Spleen (tissue), 11 donors: ENCODE measurements around the gene TEX261. TPM values are rescaled to one million over a fixed set of nuclear protein-coding genes. Genes with fewer than 3 reads are reported as not detected.
"Not testable (repeated sequence)": the region's sequence is repeated elsewhere in the genome, so short reads cannot be mapped to it uniquely, and the experiment has no call there.

Experiments
- DNase-seq: peaks from one replicate; pipeline ENCODE4 v3.0.0-alpha.2; 2020
- H3K27ac ChIP-seq, 8 donors: fragments of 200-600 bp; sonication (generic) in 7 of 8; 1 replicate in 4 of 8; 2 replicates in 4 of 8; pipeline versions ENCODE4 v1.5.0 to v1.8.0; 2016 to 2021; ENCODE audit warnings: inconsistent platforms in 4 of 8, mild to moderate bottlenecking in 4 of 8, moderate library complexity in 1 of 8
- H3K27me3 ChIP-seq, 7 donors: fragments of 200-600 bp; sonication (generic) in 6 of 7; replicated peaks in 1 of 7; 1 replicate in 4 of 7; 2 replicates in 3 of 7; pipeline versions ENCODE4 v1.5.0 to v1.8.0; 2016 to 2021; ENCODE audit warnings: inconsistent platforms in 3 of 7, mild to moderate bottlenecking in 1 of 7
- H3K36me3 ChIP-seq, 6 donors: fragments of 200-600 bp; sonication (generic) in 5 of 6; 1 replicate in 4 of 6; 2 replicates in 2 of 6; pipeline versions ENCODE4 v1.5.0 to v1.8.0; 2016 to 2021; ENCODE audit warnings: inconsistent platforms in 2 of 6
- H3K4me1 ChIP-seq, 6 donors: fragments of 200-600 bp; sonication (generic) in 5 of 6; 1 replicate in 3 of 6; 2 replicates in 3 of 6; pipeline versions ENCODE4 v1.5.0 to v1.8.0; 2016 to 2021; ENCODE audit warnings: inconsistent platforms in 3 of 6
- H3K4me3 ChIP-seq, 8 donors: fragments of 200-600 bp; sonication (generic) in 7 of 8; 1 replicate in 4 of 8; 2 replicates in 4 of 8; pipeline versions ENCODE4 v1.5.0 to v1.8.0; 2016 to 2021; ENCODE audit warnings: inconsistent platforms in 4 of 8, mild to moderate bottlenecking in 4 of 8, moderate library complexity in 2 of 8
- H3K9me3 ChIP-seq, 8 donors: fragments of 200-600 bp; sonication (generic) in 7 of 8; 1 replicate in 4 of 8; 2 replicates in 4 of 8; pipeline versions ENCODE4 v1.5.0 to v1.8.0; 2016 to 2021; ENCODE audit warnings: inconsistent platforms in 4 of 8
- POLR2A ChIP-seq, 3 donors: fragments of 450-650 bp; IDR thresholded peaks; one replicate each; pipeline ENCODE4 v1.5.1; 2017; ENCODE audit warnings: antibody characterized with exemption in 3 of 3, mild to moderate bottlenecking in 1 of 3
- POLR2AphosphoS5 ChIP-seq, 3 donors: sonication (generic); formaldehyde crosslinking; IDR thresholded peaks; one replicate each; pipeline ENCODE4 v1.5.1; 2017; ENCODE audit warnings: antibody characterized with exemption in 3 of 3
- WGBS, 5 donors: extraction: QIAGEN DNeasy Blood & Tissue Kit in 3 of 5; methylation state at CpG; one replicate each; pipeline versions ENCODE4 v1.1.5 to v1.1.7; 2013 to 2018; 5-methylcytosine and 5-hydroxymethylcytosine counted together
- intact Hi-C: fragments of 100-400 bp; cut with DNase I; formaldehyde crosslinking; loops from one replicate; pipeline ENCODE4 v1.15.0; 2023; ENCODE audit warnings: low total_unique reads
- polyA plus RNA-seq, 3 donors: library from polyadenylated mRNA; stranded (reverse); fragments of 200-250 nt; gene quantifications; one replicate each; pipeline ENCODE4 v1.2.1, GENCODE V29; 2013
- total RNA-seq, 7 donors: library from RNA; depleted of rRNA in 3 of 7; stranded (reverse); fragments of >200 nt in 3 of 7; fragmentation: NEBNext Ultra II Directional in 4 of 7; extraction: Animal tissue kit (Norgen Biotek cat#: 25700) in 4 of 7; gene quantifications; one replicate each; pipeline versions ENCODE4 v1.1.0 to v1.2.1, GENCODE V29; 2016 to 2021
- TF ChIP-seq, protein P1 (sequence below), 11 experiments: fragments of 200-600 bp in 7 of 11; fragments of 450-650 bp in 4 of 11; sonication (generic) in 4 of 11; IDR thresholded peaks in 8 of 11; conservative IDR thresholded peaks in 3 of 11; 1 replicate in 7 of 11; 2 replicates in 4 of 11; pipeline versions ENCODE4 v1.4.0 to v1.8.0; 2016 to 2021; ENCODE audit warnings: antibody characterized with exemption in 11 of 11, inconsistent platforms in 4 of 11, mild to moderate bottlenecking in 1 of 11
- donor health status: healthy with polysubstance abuse.
- donor health status: DM: no; HTN: no; CAD: no; lungs with moderate emphysema.
- donor health status: DM: no; HTN: no; CAD: no.
- donor health status: Bipolar disorder and iron deficiency.
- donor health status: healthy.
- donor health status: DM: no; HTN: no; CAD: no.
- donor health status: DM: yes; HTN: yes; CAD: no.

Gene TEX261
- total and polyA plus RNA-seq, 10 donors: 8.7 to 55.7 (median 32.8) TPM

GRCh38 chr2:71001592-71001927 is 6.9 kb upstream of the TEX261 start:
- H3K36me3 ChIP-seq: no peaks in the 10 kb centered on the region
- no peak overlapping the region for H3K27ac ChIP-seq
- H3K27me3 ChIP-seq: no peaks in the 10 kb centered on the region
- TF ChIP-seq, protein P1, sequence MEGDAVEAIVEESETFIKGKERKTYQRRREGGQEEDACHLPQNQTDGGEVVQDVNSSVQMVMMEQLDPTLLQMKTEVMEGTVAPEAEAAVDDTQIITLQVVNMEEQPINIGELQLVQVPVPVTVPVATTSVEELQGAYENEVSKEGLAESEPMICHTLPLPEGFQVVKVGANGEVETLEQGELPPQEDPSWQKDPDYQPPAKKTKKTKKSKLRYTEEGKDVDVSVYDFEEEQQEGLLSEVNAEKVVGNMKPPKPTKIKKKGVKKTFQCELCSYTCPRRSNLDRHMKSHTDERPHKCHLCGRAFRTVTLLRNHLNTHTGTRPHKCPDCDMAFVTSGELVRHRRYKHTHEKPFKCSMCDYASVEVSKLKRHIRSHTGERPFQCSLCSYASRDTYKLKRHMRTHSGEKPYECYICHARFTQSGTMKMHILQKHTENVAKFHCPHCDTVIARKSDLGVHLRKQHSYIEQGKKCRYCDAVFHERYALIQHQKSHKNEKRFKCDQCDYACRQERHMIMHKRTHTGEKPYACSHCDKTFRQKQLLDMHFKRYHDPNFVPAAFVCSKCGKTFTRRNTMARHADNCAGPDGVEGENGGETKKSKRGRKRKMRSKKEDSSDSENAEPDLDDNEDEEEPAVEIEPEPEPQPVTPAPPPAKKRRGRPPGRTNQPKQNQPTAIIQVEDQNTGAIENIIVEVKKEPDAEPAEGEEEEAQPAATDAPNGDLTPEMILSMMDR (IDR thresholded peaks at IDR 0.05 in 8 of 11, conservative IDR thresholded peaks at IDR 0.05 in 3 of 11): no peak
- no peak for TF ChIP-seq POLR2A (IDR thresholded peaks at IDR 0.05)
- intact Hi-C loops: no loop called here
- no peak for DNase-seq
- 70 to 88% (median 86%) methylated on average over 4 to 5 of the region's 5 CpGs for WGBS, 5 donors
- H3K9me3 ChIP-seq: no peaks in the 10 kb centered on the region
- no peak overlapping the region for H3K4me3 ChIP-seq
- H3K4me1 ChIP-seq: peaks cover 4 to 24% (median 11%) of the 10 kb centered on the region in 6 donors

DNA sequence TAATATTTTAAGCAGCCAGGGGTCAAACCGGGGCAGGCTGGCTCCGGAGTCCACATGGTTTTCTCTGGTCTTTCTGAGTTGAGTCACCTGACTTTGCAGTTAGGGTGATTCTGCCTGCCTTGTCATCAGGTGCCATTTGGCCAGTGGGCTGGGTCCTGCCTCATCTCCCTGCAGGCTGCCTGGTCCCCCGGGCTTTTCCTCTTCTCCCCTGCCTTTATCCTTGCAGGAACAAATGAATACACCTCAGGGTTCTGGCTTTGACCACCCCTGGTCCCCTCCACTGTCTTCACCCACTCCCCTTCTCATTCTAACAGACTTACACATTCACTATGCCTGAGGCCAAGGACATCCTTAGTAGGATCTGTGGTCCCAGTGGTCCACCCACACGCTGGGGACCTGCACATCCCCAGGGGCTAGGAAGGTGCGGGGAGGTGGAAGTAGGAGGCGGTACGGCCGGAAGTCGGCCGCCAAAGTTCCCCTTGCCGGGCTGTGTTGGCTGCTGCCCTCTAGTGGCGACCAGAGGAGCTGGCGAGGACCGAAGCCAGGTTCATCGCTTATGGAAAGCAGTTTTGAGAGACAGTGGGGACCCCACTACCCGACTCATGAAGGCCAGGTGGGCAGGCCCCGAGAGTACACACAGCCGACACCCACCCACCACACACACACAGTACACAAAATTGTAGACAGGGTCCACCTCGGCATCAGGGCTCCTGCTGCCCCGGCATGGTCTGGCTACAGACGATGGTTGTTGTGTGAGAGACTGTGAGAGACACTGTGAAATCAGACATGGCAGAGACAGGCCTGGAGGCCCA is 6.3 kb upstream of the TEX261 start:
- H3K27ac ChIP-seq: peak overlapping the region in 3 of 8 donors; percentile 55 to 63 (median 60)
- 18 to 27% (median 21%) methylated on average over 19 to 21 of the region's 21 CpGs for WGBS, 5 donors
- intact Hi-C loops: no loop called here
- TF ChIP-seq, protein P1 (IDR thresholded peaks at IDR 0.05 in 8 of 11, conservative IDR thresholded peaks at IDR 0.05 in 3 of 11): peak; percentile 69 to 97 (median 95)
- TF ChIP-seq POLR2A (IDR thresholded peaks at IDR 0.05) (no peak), POLR2AphosphoS5 (IDR thresholded peaks at IDR 0.05) (peak; percentile 50 to 75 (median 61))
- peak overlapping the region in 5 of 8 donors; percentile 12 to 60 (median 19) for H3K4me3 ChIP-seq
- peaks cover 4 to 29% (median 11%) of the 10 kb centered on the region in 6 donors for H3K4me1 ChIP-seq
- H3K36me3 ChIP-seq: no peaks in the 10 kb centered on the region
- no peaks in the 10 kb centered on the region for H3K9me3 ChIP-seq
- peak; percentile 97 for DNase-seq
- no peaks in the 10 kb centered on the region for H3K27me3 ChIP-seq

GRCh38 chr2:70999931-71000330 is 5.3 kb upstream of the TEX261 start:
- H3K27me3 ChIP-seq, H3K4me3 ChIP-seq, H3K36me3 ChIP-seq, intact Hi-C loops, H3K9me3 ChIP-seq, H3K27ac ChIP-seq: not testable (repeated sequence)
- peaks cover 7 to 39% (median 21%) of the 10 kb centered on the region in 6 donors for H3K4me1 ChIP-seq
- WGBS, 5 donors: 94 to 98% (median 95%) methylated on average over 10 of the region's 10 CpGs
- peak; percentile 46 for DNase-seq

DNA sequence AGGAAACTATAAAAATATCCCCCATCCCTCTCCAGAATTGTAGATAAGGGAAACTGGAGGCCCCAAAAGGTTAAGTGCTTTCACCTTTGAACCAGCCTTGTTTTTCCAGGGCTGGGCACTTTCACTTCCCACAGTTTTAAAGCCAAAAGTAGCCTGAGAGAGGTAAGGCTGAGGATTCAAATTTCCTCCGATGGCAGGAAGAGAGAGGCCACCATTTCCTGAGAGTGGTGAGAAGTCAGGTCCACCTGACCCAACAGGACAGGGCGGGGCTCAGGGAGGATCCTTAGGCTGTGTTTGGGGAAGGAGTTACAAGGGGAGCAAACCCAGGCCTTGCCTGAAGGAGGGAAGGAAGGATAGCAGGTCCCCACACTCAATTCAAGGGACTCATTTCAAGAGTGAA is 4.7 kb upstream of the TEX261 start:
- no peak for DNase-seq
- no peak for TF ChIP-seq POLR2A (IDR thresholded peaks at IDR 0.05)
- TF ChIP-seq POLR2AphosphoS5 (IDR thresholded peaks at IDR 0.05): no peak
- TF ChIP-seq, protein P1 (IDR thresholded peaks at IDR 0.05 in 8 of 11, conservative IDR thresholded peaks at IDR 0.05 in 3 of 11): no peak
- H3K36me3 ChIP-seq: no peaks in the 10 kb centered on the region
- H3K4me1 ChIP-seq: peaks cover 7 to 39% (median 21%) of the 10 kb centered on the region in 6 donors
- H3K27me3 ChIP-seq: no peaks in the 10 kb centered on the region
- 29 to 43% (median 40%) methylated on average over 2 of the region's 2 CpGs for WGBS, 5 donors
- H3K4me3 ChIP-seq: no peak overlapping the region
- intact Hi-C loops: no loop called here
- peak overlapping the region in 1 of 8 donors; percentile 41 for H3K27ac ChIP-seq
- no peaks in the 10 kb centered on the region for H3K9me3 ChIP-seq

DNA sequence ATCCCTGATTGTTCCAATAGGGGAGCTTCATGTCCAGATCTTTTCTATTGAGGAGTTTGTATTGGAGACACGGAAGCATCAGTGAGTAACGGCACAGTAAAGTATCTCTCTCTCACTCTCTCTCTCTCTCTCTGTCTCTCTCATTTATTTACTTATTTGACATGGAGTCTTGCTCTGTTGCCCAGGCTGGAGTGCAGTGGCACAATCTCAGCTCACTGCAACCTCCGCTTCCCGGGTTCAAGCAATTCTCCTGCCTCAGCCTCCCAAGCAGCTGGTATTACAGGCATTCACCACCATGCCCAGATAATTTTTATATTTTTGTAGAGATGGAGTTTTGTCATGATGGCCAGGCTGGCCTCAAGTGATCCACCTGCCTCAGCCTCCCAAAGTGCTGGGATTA is 4.2 kb upstream of the TEX261 start:
- Histone ChIP-seq H3K27ac (peak overlapping the region in 1 of 8 donors; percentile 41), H3K4me1 (peaks cover 9 to 43% (median 24%) of the 10 kb centered on the region in 6 donors)
- H3K4me3 ChIP-seq, H3K27me3 ChIP-seq, intact Hi-C loops, H3K9me3 ChIP-seq, H3K36me3 ChIP-seq, DNase-seq: not testable (repeated sequence)
- WGBS, 5 donors: 89 to 97% (median 95%) methylated on average over 4 of the region's 4 CpGs
